GM23248 (cell line): ENCODE measurements around the gene PDCD7.

Experiments used
- EZH2 ChIP-seq: fragments of 200-600 bp; sonication (generic); IDR thresholded peaks from 2 replicates; pipeline ENCODE4 v1.6.1; 2018; ENCODE audit warnings: antibody characterized with exemption, mild to moderate bottlenecking; ENCODE audit not compliant: insufficient read depth, poor library complexity, severe bottlenecking
- EZH2phosphoT487 ChIP-seq: fragments of 200-600 bp; sonication (generic); IDR thresholded peaks from 2 replicates; pipeline ENCODE4 v1.6.1; 2018; ENCODE audit warnings: antibody characterized with exemption, moderate library complexity, mild to moderate bottlenecking, low read depth; ENCODE audit not compliant: insufficient read depth

GRCh38 chr15:65077291-65077980 is 56.2 kb downstream of the PDCD7 start:
- TF ChIP-seq EZH2 (no peak), EZH2phosphoT487 (no peak)
